Neural cell (in vitro differentiated cells): ENCODE results near the gene PCBD1.

ENCODE experiments used
- CTCF ChIP-seq: fragments of 450-650 bp; IDR thresholded peaks from 2 replicates; pipeline ENCODE4 v1.5.1; 2014; ENCODE audit warnings: antibody characterized with exemption, mild to moderate bottlenecking, moderate library complexity; ENCODE audit not compliant: poor library complexity, severe bottlenecking
- EZH2 ChIP-seq: fragments of 200-600, 300-800 bp; shearing (Covaris generic), sonication (generic); IDR thresholded peaks from 2 replicates; pipeline ENCODE4 v1.6.1; 2014; ENCODE audit warnings: antibody characterized with exemption, low read length, borderline replicate concordance, mild to moderate bottlenecking; ENCODE audit not compliant: insufficient read depth, poor library complexity, severe bottlenecking
- MXI1 ChIP-seq: fragments of 450-650 bp; conservative IDR thresholded peaks from 2 replicates; pipeline ENCODE4 v1.6.1; 2014; ENCODE audit warnings: antibody characterized with exemption, mild to moderate bottlenecking; ENCODE audit not compliant: poor library complexity, severe bottlenecking
- RAD21 ChIP-seq: fragments of 450-650 bp; conservative IDR thresholded peaks from 2 replicates; pipeline ENCODE4 v1.6.1; 2014; ENCODE audit warnings: antibody characterized with exemption, mild to moderate bottlenecking, moderate library complexity
- SMC3 ChIP-seq: fragments of 450-650 bp; conservative IDR thresholded peaks from 2 replicates; pipeline ENCODE4 v1.6.1; 2014; ENCODE audit warnings: antibody characterized with exemption, mild to moderate bottlenecking, moderate library complexity; ENCODE audit not compliant: poor library complexity

DNA sequence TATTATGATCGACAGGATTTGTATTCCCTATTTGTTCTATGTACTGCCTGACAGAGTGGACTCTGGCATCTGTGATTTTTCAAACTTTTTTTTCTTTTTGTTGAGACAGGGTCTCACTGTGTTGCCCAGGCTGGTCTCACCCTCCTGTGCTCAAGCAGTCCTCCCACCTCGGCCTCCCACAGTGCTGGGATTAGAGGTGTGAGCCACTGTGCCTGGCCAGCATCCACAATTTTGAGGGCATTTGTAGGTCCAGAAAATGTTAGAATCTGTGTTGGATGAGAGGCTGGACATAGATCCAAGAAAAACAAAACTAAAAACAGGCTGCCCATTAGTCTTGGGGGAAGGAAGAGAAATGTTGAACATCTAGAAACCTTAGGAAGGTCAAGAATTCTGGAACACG lies 38.3 kb downstream of the PCBD1 start:
- TF ChIP-seq CTCF (no peak), EZH2 (no peak), SMC3 (no peak), RAD21 (no peak), MXI1 (no peak)
